ENCODE data around the gene DIP2A.
"Not testable (repeated sequence)": the region's sequence is repeated elsewhere in the genome, so short reads cannot be mapped to it uniquely, and the experiment has no call there.

Gene DIP2A

GRCh38 chr21:46448855-46449254, 9.8 kb upstream of the DIP2A start:
- DNase-seq: not testable (repeated sequence)

GRCh38 chr21:46452710-46453109, 6.0 kb upstream of the DIP2A start:
- no peak for DNase-seq

GRCh38 chr21:46454142-46454541, 4.5 kb upstream of the DIP2A start:
- no peak for DNase-seq

- no peak for DNase-seq
Observed at GRCh38 chr21:46454634-46455390, 3.9 kb upstream of the DIP2A start.

- DNase-seq: no peak
Observed at GRCh38 chr21:46455575-46456385, 2.9 kb upstream of the DIP2A start.

- DNase-seq: no peak
Observed at GRCh38 chr21:46456750-46457149, 1.9 kb upstream of the DIP2A start.

GRCh38 chr21:46457801-46458314, 833 bp upstream of the DIP2A start:
- DNase-seq: no peak

GRCh38 chr21:46459024-46459355, 299 bp downstream of the DIP2A start:
- DNase-seq: no peak

GRCh38 chr21:46459356-46460112, 843 bp downstream of the DIP2A start:
- peak; percentile 8 for DNase-seq

- DNase-seq: no peak
Observed at GRCh38 chr21:46461909-46462308, 3.2 kb downstream of the DIP2A start.

- DNase-seq: not testable (repeated sequence)
Observed at GRCh38 chr21:46465153-46465552, 6.5 kb downstream of the DIP2A start.

- DNase-seq: no peak
Observed at GRCh38 chr21:46465651-46466050, 7.0 kb downstream of the DIP2A start.

- no peak for DNase-seq
Observed at GRCh38 chr21:46468108-46468774, 9.6 kb downstream of the DIP2A start.

- no peak for DNase-seq
Observed at GRCh38 chr21:46469275-46469674, 10.6 kb downstream of the DIP2A start.

GRCh38 chr21:46471514-46471913, 12.8 kb downstream of the DIP2A start:
- no peak for DNase-seq

GRCh38 chr21:46472246-46472645, 13.6 kb downstream of the DIP2A start:
- DNase-seq: no peak

GRCh38 chr21:46474382-46474781, 15.7 kb downstream of the DIP2A start:
- DNase-seq: no peak

- no peak for DNase-seq
Observed at GRCh38 chr21:46475296-46475695, 16.6 kb downstream of the DIP2A start.

GRCh38 chr21:46477765-46478164, 19.1 kb downstream of the DIP2A start:
- no peak for DNase-seq

GRCh38 chr21:46478910-46479309, 20.2 kb downstream of the DIP2A start:
- no peak for DNase-seq

- no peak for DNase-seq
Observed at GRCh38 chr21:46480466-46480865, 21.8 kb downstream of the DIP2A start.

GRCh38 chr21:46482225-46482845, 23.6 kb downstream of the DIP2A start:
- DNase-seq: no peak
